A549 (cell line): ENCODE results near the gene NEAT1. TPM values are rescaled to one million over a fixed set of nuclear protein-coding genes. Genes with fewer than 3 reads are reported as not detected.
"Not testable (repeated sequence)": the region's sequence is repeated elsewhere in the genome, so short reads cannot be mapped to it uniquely, and the experiment has no call there.

Experiments
- ATAC-seq, 2 experiments: fragments of 200-7000 bp in 1 of 2; fragments of >200 bp in 1 of 2; cut with Nextera tagmentation in 1 of 2; cut with Tn5 transposase in 1 of 2; 3 replicates each; pipeline versions ENCODE4 v1.8.0 to v1.9.1; 2018 to 2020; ENCODE audit warnings: mild to moderate bottlenecking in 1 of 2, moderate library complexity in 1 of 2
- CTCF ChIA-PET: fragments of 300-600 bp; sonication (Branson Sonifier 250); formaldehyde crosslinking; extraction: SDS; loops from one replicate; lab custom pipeline; 2021; ENCODE audit warnings: antibody characterized with exemption, inconsistent platforms; lab: Yijun Ruan, JAX
- POLR2A ChIA-PET: fragments of 350-600 bp; formaldehyde crosslinking; extraction: SDS; loops from one replicate; lab custom pipeline; 2021; ENCODE audit warnings: antibody characterized with exemption, inconsistent platforms; lab: Yijun Ruan, JAX
- DNase-seq, 2 experiments: peaks; one replicate each; pipeline versions ENCODE4 v3.0.0 to v3.0.0-alpha.2; 2011 to 2016; ENCODE audit warnings: low read depth in 1 of 2, low spot score in 1 of 2
- FAIRE-seq: peaks from 2 replicates; lab custom pipeline; 2011; peaks lifted over from hg19 to GRCh38; lab: Jason Lieb, UNC
- H3K27ac ChIP-seq, 2 experiments: fragments of >200 bp; sonication (Bioruptor Twin); formaldehyde crosslinking; 3 replicates each; pipeline ENCODE4 v1.5.1; 2016 to 2017
- H3K4me1 ChIP-seq: fragments of >200 bp; sonication (Bioruptor Twin); formaldehyde crosslinking; 3 replicates; pipeline ENCODE4 v1.6.1; 2016
- H3K4me2 ChIP-seq: fragments of >200 bp; sonication (Bioruptor Twin); formaldehyde crosslinking; 3 replicates; pipeline ENCODE4 v1.6.1; 2016
- H3K4me3 ChIP-seq: fragments of >200 bp; sonication (Bioruptor Twin); formaldehyde crosslinking; 3 replicates; pipeline ENCODE4 v1.5.1; 2016
- H3K9me3 ChIP-seq: fragments of >200 bp; sonication (Bioruptor Twin); formaldehyde crosslinking; 3 replicates; pipeline ENCODE4 v1.6.1; 2016
- ATOH8 ChIP-seq: fragments of 250-450 bp; sonication (Bioruptor Pico); IDR thresholded peaks from 2 replicates; pipeline ENCODE4 v1.5.0; 2020; ENCODE audit warnings: low read depth, mild to moderate bottlenecking, moderate library complexity
- CBX2 ChIP-seq: fragments of 200-600 bp; sonication (generic); IDR thresholded peaks from 2 replicates; pipeline ENCODE4 v1.6.1; 2016; ENCODE audit warnings: low read depth, mild to moderate bottlenecking, borderline replicate concordance
- CEBPB ChIP-seq, 2 experiments: fragments of >200 bp in 1 of 2; sonication (Bioruptor Twin) in 1 of 2; formaldehyde crosslinking in 1 of 2; IDR thresholded peaks; 2 replicates each; pipeline ENCODE4 v1.6.1; 2012 to 2016
- EHF ChIP-seq: fragments of 250-450 bp; sonication (Bioruptor Pico); IDR thresholded peaks from 2 replicates; pipeline ENCODE4 v1.5.0; 2020; ENCODE audit warnings: mild to moderate bottlenecking
- ELK1 ChIP-seq: fragments of 150-350 bp; IDR thresholded peaks from 2 replicates; pipeline ENCODE4 v1.6.1; 2014; ENCODE audit warnings: low read depth, mild to moderate bottlenecking, low read length
- FOXS1 ChIP-seq: fragments of 250-450 bp; sonication (Bioruptor Pico); IDR thresholded peaks from 2 replicates; pipeline ENCODE4 v1.5.0; 2020; ENCODE audit warnings: mild to moderate bottlenecking, moderate library complexity
- GATA3 ChIP-seq: IDR thresholded peaks from 2 replicates; pipeline ENCODE4 v1.6.1; 2012; ENCODE audit warnings: borderline replicate concordance
- HOXA7 ChIP-seq: fragments of 250-450 bp; sonication (Bioruptor Pico); IDR thresholded peaks from 2 replicates; pipeline ENCODE4 v1.5.0; 2020; ENCODE audit warnings: mild to moderate bottlenecking, moderate library complexity
- HOXB13 ChIP-seq: fragments of 250-450 bp; sonication (Bioruptor Pico); IDR thresholded peaks from 2 replicates; pipeline ENCODE4 v1.5.0; 2020; ENCODE audit warnings: low read depth, mild to moderate bottlenecking, moderate library complexity
- KDM1A ChIP-seq: fragments of 200-600 bp; sonication (generic); IDR thresholded peaks from 2 replicates; pipeline ENCODE4 v1.6.1; 2016; ENCODE audit warnings: low read depth, mild to moderate bottlenecking
- MAX ChIP-seq: IDR thresholded peaks from 2 replicates; pipeline ENCODE4 v1.6.1; 2012
- RARB ChIP-seq: fragments of 250-450 bp; sonication (Bioruptor Pico); IDR thresholded peaks from 2 replicates; pipeline ENCODE4 v1.8.0; 2021; ENCODE audit warnings: mild to moderate bottlenecking, moderate library complexity
- REST ChIP-seq: fragments of 200-600 bp; sonication (generic); IDR thresholded peaks from 2 replicates; pipeline ENCODE4 v1.6.1; 2016; ENCODE audit warnings: antibody characterized with exemption, mild to moderate bottlenecking, moderate library complexity
- RFX5 ChIP-seq: fragments of 450-650 bp; IDR thresholded peaks from 2 replicates; pipeline ENCODE4 v1.7.1; 2014; ENCODE audit warnings: antibody characterized with exemption, mild to moderate bottlenecking, moderate library complexity
- ZSCAN20 ChIP-seq: fragments of 250-450 bp; sonication (Bioruptor Pico); IDR thresholded peaks from 2 replicates; pipeline ENCODE4 v1.8.0; 2022; ENCODE audit warnings: mild to moderate bottlenecking, moderate library complexity
- WGBS: methylation state at CpG from one replicate; pipeline ENCODE4 v1.1.6; 2017; ENCODE audit errors: missing lambda C conversion rate; 5-methylcytosine and 5-hydroxymethylcytosine counted together
- polyA plus RNA-seq, 4 experiments: library from polyadenylated mRNA; depleted of rRNA in 3 of 4; stranded (reverse); fragments of >200 nt; fragmentation: RNase III in 1 of 4; extraction: RNeasy Plus Mini Kit Qiagen cat#74134 plus additional on column Dnase treatment in 1 of 4; gene quantifications; 2 replicates in 3 of 4; 3 replicates in 1 of 4; pipeline ENCODE4 v1.2.3, GENCODE V29; 2011 to 2017
- TF ChIP-seq, protein P1 (sequence below): fragments of >200 bp; sonication (Bioruptor Twin); formaldehyde crosslinking; IDR thresholded peaks from 2 replicates; pipeline ENCODE4 v1.6.1; 2016

Gene NEAT1
- polyA plus RNA-seq, 2 of the 4 experiments (the other 2 are of a cell fraction) = 314 to 1,223 TPM

DNA sequence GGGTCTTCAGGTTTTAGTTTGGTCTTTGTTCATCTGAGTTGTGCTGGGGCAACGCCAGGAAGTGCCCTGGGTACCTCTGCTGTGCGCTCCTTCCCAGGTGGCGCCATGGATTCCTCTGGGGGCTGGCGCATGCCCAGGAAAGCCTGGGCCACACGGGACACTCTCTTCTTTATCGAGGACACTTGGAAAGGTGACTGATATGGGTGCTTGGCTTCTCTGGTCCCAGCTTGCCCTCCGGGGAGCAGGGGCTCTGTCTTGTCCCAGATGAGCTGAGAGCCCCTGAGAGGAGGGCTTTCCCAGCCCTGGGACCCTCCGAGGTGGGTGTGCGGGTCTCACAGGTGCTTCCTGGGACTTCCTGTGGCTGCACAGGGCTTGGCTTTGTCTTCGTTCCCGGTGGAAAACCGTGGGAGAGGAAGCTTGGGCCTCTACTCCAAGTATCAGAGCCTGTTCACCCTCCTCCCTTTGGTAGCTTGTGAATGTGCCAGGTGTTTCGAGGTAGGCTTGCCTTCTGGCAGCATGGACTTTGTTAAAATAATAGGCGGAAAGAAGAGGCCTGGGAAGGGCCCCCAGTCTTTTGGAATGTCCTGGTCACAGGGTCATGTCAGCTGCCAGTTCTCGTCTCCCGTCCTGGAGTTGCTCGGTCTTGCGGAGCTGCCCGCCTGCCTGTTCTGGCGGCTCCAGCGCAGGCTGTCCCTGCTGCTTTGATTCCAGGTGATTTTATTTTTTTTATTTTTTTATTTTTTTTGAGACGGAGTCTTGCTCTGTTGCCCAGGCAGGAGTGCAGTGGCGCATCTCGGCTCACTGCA, 10.1 kb upstream of the NEAT1 start:
- ChIA-PET CTCF (interaction anchor here (0.7 to 17.0 kb wide), 8 partner anchors 10 to 99 kb away, joined by 3 to 208 read pairs (median 4); partner anchors contain the start of genes FRMD8, MALAT1, NEAT1 and SLC25A45), POLR2A (interaction anchor here (2.6 kb wide), 1 partner anchor 10 kb away, joined by 6 read pairs; the partner anchor contains the start of gene NEAT1)
- no peak for ATAC-seq
- Histone ChIP-seq H3K4me3 (no peak overlapping the region), H3K4me1 (peaks cover 19% of the 10 kb centered on the region), H3K27ac (no peak overlapping the region), H3K4me2 (no peak overlapping the region), H3K9me3 (no peaks in the 10 kb centered on the region)
- TF ChIP-seq HOXB13 (no peak), RFX5 (no peak), ZSCAN20 (CRISPR knock-in tag) (no peak), CEBPB (IDR thresholded peaks at IDR 0.05) (no peak), ELK1 (no peak)
- DNase-seq = no peak
- FAIRE-seq = no peak
- 90% methylated on average over 18 of the region's 24 CpGs for WGBS

- CTCF ChIA-PET = interaction anchor here (0.7 to 17.0 kb wide), 5 partner anchors 9 to 98 kb away, joined by 3 to 208 read pairs (median 3); partner anchors contain the start of genes FRMD8, MALAT1 and SLC25A45
- POLR2A ChIA-PET = interaction anchor here (2.6 to 9.5 kb wide), 2 partner anchors 10 to 13 kb away, joined by 6 to 131 read pairs; partner anchors contain the start of gene NEAT1
These were observed 9.4 kb upstream of the NEAT1 start for GRCh38 chr11:65413077-65413664.

DNA sequence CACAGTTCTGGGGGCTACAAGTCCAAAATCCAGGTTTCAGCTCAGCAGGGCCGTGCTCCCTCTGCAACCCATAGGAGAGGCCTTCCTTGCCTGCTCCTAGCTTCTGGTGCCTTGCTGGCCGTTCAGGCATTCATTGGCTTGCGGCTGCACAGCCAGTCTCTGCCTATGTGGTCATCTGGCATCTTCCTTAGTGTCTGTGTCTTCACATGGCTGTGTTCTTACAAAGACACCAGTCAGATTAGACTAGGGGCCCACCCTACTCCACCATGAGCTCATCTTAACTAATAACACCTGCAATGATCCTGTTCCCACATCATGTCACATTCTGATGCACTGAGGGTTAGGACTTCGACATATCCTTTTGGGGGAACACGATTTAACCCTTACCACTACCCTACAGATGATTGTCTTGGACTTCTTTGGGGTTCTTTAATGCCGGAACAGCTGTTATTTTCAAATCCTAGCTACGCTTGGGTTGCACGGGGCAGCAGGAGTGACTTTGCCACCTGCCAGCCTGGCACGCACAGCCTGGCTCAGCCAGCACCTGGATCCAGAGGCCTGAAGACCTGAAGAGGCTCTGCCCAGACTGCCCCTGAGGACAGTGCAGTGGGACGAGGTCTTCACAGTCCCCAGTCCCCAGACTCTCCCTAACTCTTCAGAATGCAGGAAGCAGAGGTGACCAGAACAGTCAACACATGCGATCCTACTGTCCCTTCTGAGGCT, 7.7 kb upstream of the NEAT1 start:
- H3K4me1 ChIP-seq = peaks cover 41% of the 10 kb centered on the region
- H3K9me3 ChIP-seq = no peaks in the 10 kb centered on the region
- POLR2A ChIA-PET = interaction anchor here (0.6 to 17.5 kb wide), 8 partner anchors 9 to 930 kb away, joined by 3 to 756 read pairs (median 4); partner anchors contain the start of genes BRMS1, MALAT1 and NEAT1
- ATAC-seq (no peak), FAIRE-seq (no peak), DNase-seq (no peak)
- WGBS = 86% methylated on average over 11 of the region's 11 CpGs
- TF ChIP-seq GATA3 = no peak
- TF ChIP-seq REST = no peak
- TF ChIP-seq CBX2 = no peak
- TF ChIP-seq, protein P1, sequence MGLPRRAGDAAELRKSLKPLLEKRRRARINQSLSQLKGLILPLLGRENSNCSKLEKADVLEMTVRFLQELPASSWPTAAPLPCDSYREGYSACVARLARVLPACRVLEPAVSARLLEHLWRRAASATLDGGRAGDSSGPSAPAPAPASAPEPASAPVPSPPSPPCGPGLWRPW = no peak
- no peak for TF ChIP-seq HOXA7
- TF ChIP-seq RARB (CRISPR knock-in tag) = no peak
- TF ChIP-seq EHF (CRISPR knock-in tag) = no peak
- no peak for TF ChIP-seq FOXS1 (CRISPR knock-in tag)
- no peak for TF ChIP-seq MAX
- TF ChIP-seq KDM1A = no peak
- no peak for TF ChIP-seq CEBPB (IDR thresholded peaks at IDR 0.05)
- TF ChIP-seq ATOH8 (CRISPR knock-in tag) = no peak
- CTCF ChIA-PET = interaction anchor here (0.6 to 17.0 kb wide), 22 partner anchors 11 to 181 kb away, joined by 3 to 208 read pairs (median 8); partner anchors contain the start of genes CDC42EP2, FRMD8, MALAT1 and SLC25A45
- H3K4me3 ChIP-seq = no peak overlapping the region
- peak overlapping the region in 1 of 2 experiments; percentile 97; a peak in 3 of 6 replicates for H3K27ac ChIP-seq
- no peak overlapping the region for H3K4me2 ChIP-seq

More at GRCh38 chr11:65413077-65413664, 9.4 kb upstream of the NEAT1 start:
- not testable (repeated sequence) for H3K4me2 ChIP-seq, ATAC-seq, H3K9me3 ChIP-seq, H3K4me3 ChIP-seq, H3K27ac ChIP-seq, DNase-seq, FAIRE-seq
- 86% methylated on average over 15 of the region's 15 CpGs for WGBS
- H3K4me1 ChIP-seq = peaks cover 26% of the 10 kb centered on the region
